H9 (cell line): Measurements from ENCODE around the gene MAPK8. TPM values are rescaled to one million over a fixed set of nuclear protein-coding genes. Genes with fewer than 3 reads are reported as not detected.

Experiments used
- DNase-seq: peaks from one replicate; pipeline ENCODE4 v3.0.0-alpha.2; 2017
- H2AFZ ChIP-seq: one replicate; pipeline ENCODE4 v1.6.1; 2013; ENCODE audit warnings: mild to moderate bottlenecking, low read length, control low read depth, moderate library complexity
- H2AK5ac ChIP-seq: 2 replicates; pipeline ENCODE4 v1.6.1; 2013; ENCODE audit warnings: low read length, control low read depth, mixed read lengths; ENCODE audit not compliant: insufficient read length
- H2BK120ac ChIP-seq: one replicate; pipeline ENCODE4 v1.6.1; 2013; ENCODE audit warnings: low read depth, mild to moderate bottlenecking, low read length, control low read depth, inconsistent platforms; ENCODE audit not compliant: poor library complexity, severe bottlenecking
- H2BK12ac ChIP-seq: 2 replicates; pipeline ENCODE4 v1.6.1; 2013; ENCODE audit warnings: low read length, control low read depth, mixed read lengths, low read depth; ENCODE audit not compliant: insufficient read length
- H2BK15ac ChIP-seq: 2 replicates; pipeline ENCODE4 v1.6.1; 2013; ENCODE audit warnings: low read depth, low read length, control low read depth
- H2BK20ac ChIP-seq: one replicate; pipeline ENCODE4 v1.6.1; 2013; ENCODE audit warnings: low read depth, mild to moderate bottlenecking, low read length, control low read depth, inconsistent platforms; ENCODE audit not compliant: poor library complexity, severe bottlenecking
- H2BK5ac ChIP-seq: 2 replicates; pipeline ENCODE4 v1.6.1; 2013; ENCODE audit warnings: low read length, control low read depth, mixed read lengths; ENCODE audit not compliant: insufficient read length
- H3K14ac ChIP-seq: 2 replicates; pipeline ENCODE4 v1.6.1; 2013; ENCODE audit warnings: low read length, control low read depth; ENCODE audit not compliant: insufficient read depth
- H3K18ac ChIP-seq: 2 replicates; pipeline ENCODE4 v1.6.1; 2013; ENCODE audit warnings: low read depth, mild to moderate bottlenecking, mixed read lengths, low read length, control low read depth; ENCODE audit not compliant: insufficient read length
- H3K23ac ChIP-seq: 2 replicates; pipeline ENCODE4 v1.6.1; 2013; ENCODE audit warnings: low read length, control low read depth, mixed read lengths, low read depth; ENCODE audit not compliant: insufficient read length
- H3K23me2 ChIP-seq: 2 replicates; pipeline ENCODE4 v1.6.1; 2013; ENCODE audit warnings: low read depth, mild to moderate bottlenecking, mixed read lengths, low read length, control low read depth; ENCODE audit not compliant: insufficient read length, poor library complexity, severe bottlenecking
- H3K27ac ChIP-seq: 2 replicates; pipeline ENCODE4 v1.5.1; 2013; ENCODE audit warnings: low read length, control low read depth, mixed read lengths, low read depth; ENCODE audit not compliant: insufficient read length
- H3K27me3 ChIP-seq: 2 replicates; pipeline ENCODE4 v1.6.1; 2013; ENCODE audit warnings: low read length, control low read depth, inconsistent platforms; ENCODE audit not compliant: insufficient read depth
- H3K4ac ChIP-seq: 2 replicates; pipeline ENCODE4 v1.6.1; 2013; ENCODE audit warnings: low read depth, mild to moderate bottlenecking, control low read depth, inconsistent platforms, low read length, moderate library complexity
- H3K4me1 ChIP-seq: 2 replicates; pipeline ENCODE4 v1.6.1; 2013; ENCODE audit warnings: low read length, control low read depth, inconsistent platforms; ENCODE audit not compliant: insufficient read depth
- H3K4me2 ChIP-seq: 2 replicates; pipeline ENCODE4 v1.6.1; 2013; ENCODE audit warnings: low read length, control low read depth, mixed read lengths; ENCODE audit not compliant: insufficient read length, insufficient read depth
- H3K56ac ChIP-seq: 2 replicates; pipeline ENCODE4 v1.6.1; 2013; ENCODE audit warnings: low read depth, mild to moderate bottlenecking, mixed read lengths, low read length, control low read depth; ENCODE audit not compliant: insufficient read length
- H3K79me1 ChIP-seq: 2 replicates; pipeline ENCODE4 v1.6.1; 2013; ENCODE audit warnings: low read depth, mild to moderate bottlenecking, moderate library complexity, low read length, control low read depth, inconsistent platforms; ENCODE audit not compliant: insufficient read depth, poor library complexity, severe bottlenecking
- H3K79me2 ChIP-seq: 2 replicates; pipeline ENCODE4 v1.6.1; 2013; ENCODE audit warnings: low read length, control low read depth, inconsistent platforms; ENCODE audit not compliant: insufficient read depth
- H3K9ac ChIP-seq: 2 replicates; pipeline ENCODE4 v1.6.1; 2013; ENCODE audit warnings: low read length, control low read depth, mixed read lengths; ENCODE audit not compliant: insufficient read length; ENCODE audit errors: extremely low read depth
- H3K9me3 ChIP-seq: one replicate; pipeline ENCODE4 v1.6.1; 2013; ENCODE audit warnings: low read depth, low read length, inconsistent platforms; ENCODE audit not compliant: control insufficient read depth
- H3T11ph ChIP-seq: one replicate; pipeline ENCODE4 v1.6.1; 2013; ENCODE audit warnings: mild to moderate bottlenecking, low read length, control low read depth, inconsistent platforms
- H4K20me1 ChIP-seq: one replicate; pipeline ENCODE4 v1.6.1; 2013; ENCODE audit not compliant: control insufficient read depth, insufficient read length, insufficient read depth
- H4K5ac ChIP-seq: 2 replicates; pipeline ENCODE4 v1.6.1; 2013; ENCODE audit warnings: low read depth, mild to moderate bottlenecking, mixed read lengths, low read length, control low read depth; ENCODE audit not compliant: insufficient read length
- H4K8ac ChIP-seq: replicated peaks from 2 replicates; pipeline ENCODE4 v1.6.1; 2013; ENCODE audit warnings: low read length, control low read depth, mixed read lengths, low read depth; ENCODE audit not compliant: insufficient read length
- H4K91ac ChIP-seq: 2 replicates; pipeline ENCODE4 v1.6.1; 2013; ENCODE audit warnings: low read depth, mild to moderate bottlenecking, moderate library complexity, mixed read lengths, low read length, control low read depth; ENCODE audit not compliant: insufficient read length
- H3K27ac Mint-ChIP-seq, 3 experiments: 2 replicates in 2 of 3; 3 replicates in 1 of 3; pipeline ENCODE4 v1.8.0; 2020 to 2021; ENCODE audit warnings: mixed read lengths in 3 of 3, mild to moderate bottlenecking in 1 of 3, moderate library complexity in 1 of 3
- H3K27me3 Mint-ChIP-seq: 2 replicates; pipeline ENCODE4 v1.8.0; 2021; ENCODE audit warnings: low read depth, mild to moderate bottlenecking, moderate library complexity, mixed read lengths
- H3K36me3 Mint-ChIP-seq, 3 experiments: 2 replicates in 2 of 3; 3 replicates in 1 of 3; pipeline ENCODE4 v1.8.0; 2020 to 2021; ENCODE audit warnings: low read depth in 3 of 3, mixed read lengths in 3 of 3; ENCODE audit not compliant: insufficient read depth in 1 of 3
- H3K4me1 Mint-ChIP-seq, 2 experiments: 2 replicates each; pipeline ENCODE4 v1.8.0; 2020; ENCODE audit warnings: mixed read lengths in 2 of 2
- H3K4me3 Mint-ChIP-seq, 2 experiments: 2 replicates in 1 of 2; 3 replicates in 1 of 2; pipeline ENCODE4 v1.8.0; 2020 to 2021; ENCODE audit warnings: mild to moderate bottlenecking in 2 of 2, mixed read lengths in 2 of 2, moderate library complexity in 1 of 2
- H3K9me3 Mint-ChIP-seq, 2 experiments: 2 replicates in 1 of 2; 3 replicates in 1 of 2; pipeline ENCODE4 v1.8.0; 2020; ENCODE audit warnings: mild to moderate bottlenecking in 2 of 2, mixed read lengths in 2 of 2, moderate library complexity in 1 of 2
- WGBS: extraction: QIAGEN DNeasy Blood & Tissue Kit; methylation state at CpG from one replicate; pipeline ENCODE4 v1.1.7; 2013; ENCODE audit warnings: missing lambda C conversion rate, low lambda C conversion rate, mixed read lengths; ENCODE audit not compliant: insufficient read length; ENCODE audit errors: extremely low coverage; 5-methylcytosine and 5-hydroxymethylcytosine counted together
- total RNA-seq: library from RNA; stranded (reverse); gene quantifications from 2 replicates; pipeline ENCODE4 v1.2.1, GENCODE V29; 2021
- TF ChIP-seq, protein P1 (sequence below): fragments of 200-600 bp; sonication (generic); conservative IDR thresholded peaks from 3 replicates; pipeline ENCODE4 v1.8.0; 2021; ENCODE audit warnings: antibody characterized with exemption, mild to moderate bottlenecking

Gene MAPK8
- total RNA-seq, 1 experiment from 2014 or later = 52.0 TPM

DNA sequence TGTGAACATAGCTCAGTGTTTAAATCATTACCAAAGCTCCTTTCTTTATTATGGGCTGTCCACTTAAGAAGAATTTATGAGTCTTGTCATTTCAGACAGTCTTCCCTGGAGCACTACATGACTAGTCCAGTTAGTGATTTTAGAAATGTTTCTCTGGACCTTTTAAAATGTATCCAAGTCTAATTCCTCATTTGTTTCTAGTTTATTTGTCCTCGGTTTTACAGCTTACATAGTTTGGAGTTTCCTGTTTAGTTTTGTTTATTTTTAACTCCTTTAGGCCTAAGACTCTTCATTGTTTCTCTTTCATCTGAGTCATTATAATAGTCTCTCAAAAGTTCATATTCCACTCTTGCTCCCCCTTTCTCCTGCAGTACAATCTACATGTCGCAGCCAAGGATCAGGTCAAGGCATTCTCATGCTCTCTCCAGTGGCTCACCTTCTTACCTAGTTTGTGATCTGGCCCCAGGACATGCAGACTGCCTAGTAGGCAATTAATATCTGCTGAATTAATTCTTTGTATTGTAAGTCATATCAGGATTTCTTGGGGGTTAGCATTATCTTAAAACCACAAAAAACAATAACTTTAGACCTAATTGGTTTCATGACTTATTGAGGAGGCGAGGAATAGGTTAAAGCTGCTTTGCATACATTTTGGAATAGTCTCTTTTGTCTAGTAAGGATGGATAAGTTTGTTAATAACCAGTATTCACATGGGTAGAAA lies 93.8 kb downstream of the MAPK8 start:
- Histone ChIP-seq H2AFZ (no peak overlapping the region), H3T11ph (no peak overlapping the region), H4K8ac (no peak overlapping the region), H3K23ac (no peak overlapping the region), H3K4me1 (peaks cover 7% of the 10 kb centered on the region; the same call in 1 of the 2 replicates), H3K14ac (no peak overlapping the region), H4K91ac (no peak overlapping the region), H2BK5ac (no peak overlapping the region), H4K20me1 (no peaks in the 10 kb centered on the region), H2BK15ac (no peak overlapping the region), H3K4ac (no peak overlapping the region), H3K23me2 (no peaks in the 10 kb centered on the region), H3K56ac (no peak overlapping the region), H2BK120ac (no peak overlapping the region), H2AK5ac (no peak overlapping the region), H2BK20ac (no peak overlapping the region), H3K27me3 (no peaks in the 10 kb centered on the region), H3K79me1 (no peaks in the 10 kb centered on the region), H3K18ac (no peak overlapping the region), H3K9ac (no peak overlapping the region), H2BK12ac (no peak overlapping the region), H3K27ac (no peak overlapping the region), H4K5ac (no peak overlapping the region), H3K9me3 (no peaks in the 10 kb centered on the region), H3K4me2 (no peak overlapping the region), H3K79me2 (no peaks in the 10 kb centered on the region)
- Mint-ChIP-seq H3K27me3 (no peaks in the 10 kb centered on the region), H3K36me3 (peaks cover 2 to 3% (median 2%) of the 10 kb centered on the region in 3 experiments; a peak in 5 of 7 replicates), H3K9me3 (no peaks in the 10 kb centered on the region), H3K27ac (peak overlapping the region; percentile 6 to 96 (median 94); a peak in 5 of 7 replicates), H3K4me3 (no peak overlapping the region), H3K4me1 (peaks cover 33 to 43% of the 10 kb centered on the region in 2 experiments)
- no CpG with 5 or more reads among the region's 3 CpGs for WGBS
- no peak for DNase-seq
- TF ChIP-seq, protein P1, sequence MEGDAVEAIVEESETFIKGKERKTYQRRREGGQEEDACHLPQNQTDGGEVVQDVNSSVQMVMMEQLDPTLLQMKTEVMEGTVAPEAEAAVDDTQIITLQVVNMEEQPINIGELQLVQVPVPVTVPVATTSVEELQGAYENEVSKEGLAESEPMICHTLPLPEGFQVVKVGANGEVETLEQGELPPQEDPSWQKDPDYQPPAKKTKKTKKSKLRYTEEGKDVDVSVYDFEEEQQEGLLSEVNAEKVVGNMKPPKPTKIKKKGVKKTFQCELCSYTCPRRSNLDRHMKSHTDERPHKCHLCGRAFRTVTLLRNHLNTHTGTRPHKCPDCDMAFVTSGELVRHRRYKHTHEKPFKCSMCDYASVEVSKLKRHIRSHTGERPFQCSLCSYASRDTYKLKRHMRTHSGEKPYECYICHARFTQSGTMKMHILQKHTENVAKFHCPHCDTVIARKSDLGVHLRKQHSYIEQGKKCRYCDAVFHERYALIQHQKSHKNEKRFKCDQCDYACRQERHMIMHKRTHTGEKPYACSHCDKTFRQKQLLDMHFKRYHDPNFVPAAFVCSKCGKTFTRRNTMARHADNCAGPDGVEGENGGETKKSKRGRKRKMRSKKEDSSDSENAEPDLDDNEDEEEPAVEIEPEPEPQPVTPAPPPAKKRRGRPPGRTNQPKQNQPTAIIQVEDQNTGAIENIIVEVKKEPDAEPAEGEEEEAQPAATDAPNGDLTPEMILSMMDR = no peak
